Suppressor macrophage treated with lipopolysaccharide for 4 hours (primary cell): ENCODE results near the gene DDX3Y.

ENCODE experiments used
- DNase-seq: peaks from one replicate; pipeline ENCODE4 v3.0.0-alpha.2; 2020

Gene DDX3Y

DNA sequence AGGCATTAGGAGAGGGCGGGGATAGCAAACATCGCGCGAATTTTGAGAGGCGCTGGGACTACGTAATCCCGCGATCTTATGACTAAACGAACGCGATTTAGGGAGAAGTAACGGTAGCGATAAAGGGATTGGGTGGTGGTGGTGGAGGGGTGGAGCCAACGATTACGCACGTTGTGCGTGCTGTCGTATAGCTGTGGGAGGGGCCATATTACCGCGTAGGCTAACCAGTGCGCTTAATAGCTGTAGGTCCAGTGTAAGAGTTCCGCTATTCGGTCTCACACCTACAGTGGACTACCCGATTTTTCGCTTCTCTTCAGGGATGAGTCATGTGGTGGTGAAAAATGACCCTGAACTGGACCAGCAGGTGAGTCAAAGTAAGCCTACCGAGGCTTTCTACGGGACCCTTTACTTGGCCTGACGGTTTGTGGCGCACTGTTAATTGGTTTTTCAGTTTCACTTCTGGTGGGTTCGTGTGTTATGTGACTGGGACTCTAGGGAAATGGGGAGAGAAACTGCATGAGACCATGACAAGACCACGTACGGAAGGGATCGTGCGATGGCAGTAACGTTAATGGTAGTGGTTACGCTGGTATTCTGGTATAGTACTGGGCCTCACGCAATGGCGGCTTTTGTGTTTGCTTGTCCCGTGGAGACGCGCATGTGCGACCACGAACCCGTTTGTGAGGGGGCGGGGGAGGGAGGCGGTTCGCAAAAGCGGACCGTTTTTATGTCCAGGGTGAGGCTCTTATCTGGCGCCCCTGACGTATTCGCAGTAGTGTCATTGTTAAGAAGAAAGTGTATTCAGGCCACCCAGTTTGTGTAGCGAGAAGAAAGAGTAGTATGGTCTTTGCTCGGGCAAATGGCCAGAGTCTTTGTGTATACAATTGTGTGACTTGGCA is at the start of gene DDX3Y:
Gene DDX3Y (plus strand): TSS at position 251 of the 899 bp plus-strand sequence. CDS start 69 bp downstream, at position 320.
- DNase-seq: peak; percentile 91

GRCh38 chrY:12855791-12856275 is 48.8 kb upstream of the DDX3Y start:
- DNase-seq: no peak

DNA sequence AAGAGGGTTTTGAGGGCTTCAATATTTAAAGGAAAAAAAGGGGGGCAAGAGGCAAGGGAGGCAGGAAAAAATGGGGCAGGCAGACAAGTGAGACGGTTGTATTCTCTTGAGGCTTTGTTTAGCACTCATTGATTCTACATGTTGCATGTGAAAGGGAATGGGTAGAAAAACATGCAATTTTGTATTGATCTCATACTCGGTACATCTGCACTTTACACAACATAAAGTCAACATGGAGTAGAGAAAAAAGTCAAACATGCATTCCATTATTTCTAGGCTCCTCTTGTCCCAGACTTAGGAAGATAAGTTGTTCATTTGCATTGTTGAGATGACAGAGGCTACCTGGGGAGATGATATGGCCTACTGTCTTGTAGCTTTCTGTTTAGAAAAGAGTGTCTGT is 36.7 kb upstream of the DDX3Y start:
- DNase-seq: no peak

- DNase-seq: no peak
Measured at GRCh38 chrY:12896973-12897372, 7.7 kb upstream of the DDX3Y start.

DNA sequence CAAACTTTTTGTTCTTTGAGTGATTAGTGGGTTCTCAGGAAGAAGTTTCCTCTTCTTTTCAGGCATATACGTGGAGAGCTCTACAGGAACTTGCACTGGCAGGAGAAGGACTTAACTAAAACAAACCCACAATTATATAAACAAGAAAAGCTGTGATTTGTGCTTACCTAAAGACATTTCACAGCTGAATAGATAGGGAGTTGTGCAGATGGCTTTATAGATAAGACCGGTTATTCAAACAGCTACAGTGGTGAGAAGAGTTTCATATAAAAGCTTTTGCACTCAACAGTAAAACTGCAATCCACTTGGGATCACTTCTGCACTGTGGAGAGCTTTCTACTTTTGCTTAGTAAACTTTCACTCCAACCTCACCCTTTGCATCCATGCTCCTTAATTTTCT is 6.1 kb upstream of the DDX3Y start:
- no peak for DNase-seq

GRCh38 chrY:12905517-12905872 is 827 bp downstream of the DDX3Y start:
- DNase-seq: peak; percentile 77

DNA sequence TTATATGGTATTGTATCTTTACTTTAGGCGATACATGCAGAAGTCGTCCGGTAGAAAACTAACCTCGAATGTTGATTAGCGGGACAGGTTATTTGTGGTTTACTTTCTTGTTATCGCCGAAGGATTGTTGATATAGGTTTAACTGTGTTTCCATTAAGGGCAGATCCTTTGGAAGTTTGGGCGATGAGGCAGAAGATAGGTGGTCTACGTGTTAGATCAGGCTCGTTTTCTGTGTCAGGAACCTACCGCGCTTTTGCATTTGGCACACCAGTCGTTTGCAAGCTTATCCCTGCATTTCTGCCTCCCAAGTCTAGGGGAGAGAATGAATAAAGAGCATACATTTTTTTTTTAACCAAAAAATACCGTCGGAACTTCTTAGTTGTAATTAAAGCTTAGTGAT is 1.2 kb downstream of the DDX3Y start:
- no peak for DNase-seq

- DNase-seq: no peak
Measured at GRCh38 chrY:12913541-12913940, 8.9 kb downstream of the DDX3Y start.

DNA sequence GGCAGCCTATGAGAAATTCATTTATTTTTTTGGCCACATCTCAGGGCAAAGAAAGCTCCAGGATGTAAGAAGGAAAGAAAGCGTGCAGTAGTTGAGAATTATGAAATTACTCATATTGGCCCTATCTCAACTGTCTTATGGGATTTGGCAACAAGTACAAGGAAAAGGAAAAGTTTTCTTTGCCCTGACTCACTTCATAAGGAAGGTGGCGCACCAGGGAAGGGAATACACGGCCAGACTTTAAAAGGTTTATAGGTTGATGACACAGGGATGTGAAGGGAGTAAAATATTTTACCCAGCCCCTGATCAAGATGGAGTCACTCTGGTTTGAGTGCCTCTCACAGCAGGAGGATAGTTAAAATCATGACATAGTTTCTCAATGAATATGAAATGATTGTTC is 23.4 kb downstream of the DDX3Y start:
- DNase-seq: no peak

DNA sequence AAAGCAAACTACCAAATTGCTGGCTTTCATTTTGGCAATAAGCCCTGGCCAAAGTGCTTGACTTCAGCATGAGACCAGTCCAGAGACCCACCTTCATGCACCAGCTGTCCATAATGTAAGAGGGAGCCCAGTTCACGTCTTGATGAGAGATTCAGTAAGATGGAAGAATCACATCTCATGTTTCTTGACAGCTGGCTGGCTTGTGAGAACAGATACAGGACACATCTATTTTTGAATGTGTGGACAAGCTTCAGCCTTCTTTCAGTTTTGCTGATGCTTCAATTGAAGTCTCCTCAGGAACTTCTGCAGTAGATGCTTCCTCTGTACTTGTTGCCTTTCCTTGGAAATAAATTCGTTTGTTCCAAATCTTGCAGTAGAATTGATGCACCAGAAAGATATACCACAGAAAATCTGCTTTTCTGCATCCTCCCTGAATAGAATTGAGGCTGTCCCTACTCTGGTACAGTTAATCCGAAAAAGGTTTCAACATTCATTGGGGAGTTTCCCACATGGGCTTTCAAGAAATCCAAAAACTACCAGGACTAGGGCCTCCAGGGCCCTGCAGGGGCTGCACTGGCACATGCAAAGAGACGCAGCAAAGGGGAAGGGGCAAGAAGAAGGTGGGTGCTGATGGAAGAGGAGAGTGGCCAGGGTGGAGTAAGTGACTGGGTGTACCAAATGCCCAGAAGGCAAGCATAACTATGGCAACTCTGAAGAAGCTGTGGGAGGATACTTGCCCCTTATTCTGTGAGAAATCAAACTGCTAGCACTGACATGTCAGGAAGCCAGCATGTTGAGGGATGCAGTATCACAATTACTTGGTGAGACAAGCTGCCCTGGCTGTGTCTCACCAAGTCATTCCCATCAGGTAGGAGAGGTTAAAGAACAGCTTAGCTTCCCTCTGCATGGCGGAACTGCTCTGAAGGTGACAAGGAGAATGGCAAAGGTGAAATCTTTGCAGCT is 37.3 kb downstream of the DDX3Y start:
- no peak for DNase-seq
